Measurements from ENCODE around the gene IL4R.

Gene IL4R

DNA sequence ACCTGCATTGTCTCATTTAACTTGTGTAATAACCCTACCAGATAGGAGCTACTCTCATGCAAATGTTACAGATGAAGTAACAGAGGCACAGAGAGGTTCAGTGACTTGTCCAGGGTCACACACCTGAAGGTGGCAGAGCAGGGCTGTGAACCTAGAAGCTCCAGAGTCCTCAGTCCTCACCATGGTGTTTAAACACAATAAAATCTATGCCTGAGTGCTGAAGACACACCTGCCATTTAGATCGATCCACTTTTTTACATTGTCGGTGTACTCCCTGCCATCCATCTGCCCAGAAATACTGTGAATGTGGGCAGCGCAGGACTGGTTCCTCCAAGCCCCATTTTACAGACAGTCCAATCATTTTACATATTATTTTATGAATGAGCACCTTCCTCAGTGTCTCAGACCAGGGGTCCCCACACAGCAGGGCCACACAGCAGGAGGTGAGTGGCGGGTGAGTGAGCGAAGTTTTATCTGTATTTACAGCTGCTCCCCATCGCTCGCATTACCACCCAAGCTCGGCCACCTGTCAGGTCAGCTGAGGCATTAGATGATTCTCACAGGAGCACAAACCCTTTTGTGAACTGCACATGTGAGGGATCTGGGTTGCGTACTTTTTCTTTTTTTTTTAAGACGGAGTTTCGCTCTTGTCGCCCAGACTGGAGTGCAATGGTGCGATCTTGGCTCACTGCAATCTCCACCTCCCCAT is 5.6 kb downstream of the IL4R start:
- H3K4me2 ChIP-seq (ENCODE audit: low read length): no peak overlapping the region
- DNase-seq: no peak
- no peak overlapping the region for H4K8ac ChIP-seq (ENCODE audit: low read depth, low read length)
- H4K12ac ChIP-seq (ENCODE audit: low read depth, low read length): no peak overlapping the region
- no peak overlapping the region for H3K23ac ChIP-seq (ENCODE audit: low read length)
- H3K9me3 ChIP-seq (ENCODE audit: insufficient read depth, low read depth, low read length): peaks cover 2% of the 10 kb centered on the region
- H3K79me2 ChIP-seq (ENCODE audit: control insufficient read depth, insufficient read depth, low read length, poor library complexity): no peaks in the 10 kb centered on the region
- no peak overlapping the region for H3K27ac ChIP-seq (ENCODE audit: low read depth, low read length)
- H2BK5ac ChIP-seq (ENCODE audit: low read depth, low read length, poor library complexity): no peak overlapping the region
- H2BK12ac ChIP-seq (ENCODE audit: low read length): no peak overlapping the region
- no peak overlapping the region for H2AK5ac ChIP-seq (ENCODE audit: low read length)
- no peak overlapping the region for H3K9ac ChIP-seq (ENCODE audit: low read length)
- H3K27me3 ChIP-seq (ENCODE audit: insufficient read depth, low read length): no peaks in the 10 kb centered on the region
- peaks cover 24 to 30% of the 10 kb centered on the region in 2 experiments for H3K4me1 ChIP-seq (ENCODE audit: control insufficient read depth in 1 of 2, insufficient read depth in 2 of 2, low read length in 2 of 2)
- no peak overlapping the region for H3K4me3 ChIP-seq (ENCODE audit: low read depth, low read length)
- no CpG with 5 or more reads among the region's 13 CpGs for WGBS (ENCODE audit: extremely low coverage, insufficient coverage, insufficient read length)
- H4K91ac ChIP-seq (ENCODE audit: low read depth, low read length): no peak overlapping the region
- H3K79me1 ChIP-seq (ENCODE audit: low read length): peaks cover 10% of the 10 kb centered on the region
- H3K36me3 ChIP-seq (ENCODE audit: control insufficient read depth in 1 of 2, insufficient read depth in 2 of 2, low read length in 2 of 2): no peaks in the 10 kb centered on the region
- no peak overlapping the region for H3K4ac ChIP-seq (ENCODE audit: low read depth, low read length)
- no peak overlapping the region for H2BK120ac ChIP-seq (ENCODE audit: insufficient read depth, low read length, poor library complexity)
- H3K18ac ChIP-seq (ENCODE audit: low read length): no peak overlapping the region
- H3K14ac ChIP-seq (ENCODE audit: low read length): no peak overlapping the region
- no peak overlapping the region for H2AFZ ChIP-seq (ENCODE audit: insufficient read depth, low read length, poor library complexity)

DNA sequence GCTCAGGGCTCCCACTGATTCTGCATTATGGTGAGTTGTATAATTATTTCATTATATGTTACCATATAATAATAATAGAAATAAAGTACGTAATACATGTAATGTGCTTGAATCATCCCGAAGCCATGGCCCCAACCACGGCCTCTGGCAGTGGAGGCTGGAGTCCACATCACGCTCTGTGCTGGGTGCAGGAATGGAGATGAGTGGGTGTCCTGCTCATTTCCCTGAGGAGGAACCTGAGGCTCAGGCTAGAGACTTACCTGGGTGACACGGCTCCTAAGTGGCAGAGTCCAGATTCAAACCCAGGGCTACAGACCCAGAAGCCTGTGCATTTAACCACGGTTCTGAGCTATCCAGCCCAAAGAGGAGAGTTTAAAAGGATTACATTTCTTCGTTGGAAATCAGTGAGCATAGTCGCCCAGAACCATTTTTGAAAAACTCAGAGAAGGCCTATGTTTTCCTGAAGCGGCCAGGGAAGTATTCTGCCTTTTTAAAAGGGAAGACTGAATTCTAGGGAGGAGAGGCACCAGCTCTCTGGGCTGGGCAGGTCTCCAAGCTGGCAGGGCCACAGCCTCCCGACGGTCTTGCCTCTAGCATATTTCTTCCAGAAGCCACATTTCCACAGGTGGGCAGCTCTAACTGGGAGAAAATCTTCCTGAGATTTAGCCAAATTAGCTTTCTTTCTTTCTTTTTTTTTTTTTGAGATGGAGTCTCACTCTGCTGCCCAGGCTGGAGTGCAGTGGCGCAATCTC is 6.7 kb downstream of the IL4R start:
- H3K14ac ChIP-seq (ENCODE audit: low read length): no peak overlapping the region
- H4K12ac ChIP-seq (ENCODE audit: low read depth, low read length): no peak overlapping the region
- DNase-seq: no peak
- H3K36me3 ChIP-seq (ENCODE audit: control insufficient read depth in 1 of 2, insufficient read depth in 2 of 2, low read length in 2 of 2): no peaks in the 10 kb centered on the region
- H3K18ac ChIP-seq (ENCODE audit: low read length): no peak overlapping the region
- H2AFZ ChIP-seq (ENCODE audit: insufficient read depth, low read length, poor library complexity): no peak overlapping the region
- H2BK120ac ChIP-seq (ENCODE audit: insufficient read depth, low read length, poor library complexity): no peak overlapping the region
- no peak overlapping the region for H3K27ac ChIP-seq (ENCODE audit: low read depth, low read length)
- peaks cover 24 to 28% of the 10 kb centered on the region in 2 experiments for H3K4me1 ChIP-seq (ENCODE audit: control insufficient read depth in 1 of 2, insufficient read depth in 2 of 2, low read length in 2 of 2)
- H3K4me3 ChIP-seq (ENCODE audit: low read depth, low read length): no peak overlapping the region
- no peak overlapping the region for H2BK5ac ChIP-seq (ENCODE audit: low read depth, low read length, poor library complexity)
- H3K4me2 ChIP-seq (ENCODE audit: low read length): no peak overlapping the region
- H2AK5ac ChIP-seq (ENCODE audit: low read length): no peak overlapping the region
- no peaks in the 10 kb centered on the region for H3K27me3 ChIP-seq (ENCODE audit: insufficient read depth, low read length)
- H3K79me1 ChIP-seq (ENCODE audit: low read length): peaks cover 14% of the 10 kb centered on the region
- no peak overlapping the region for H4K8ac ChIP-seq (ENCODE audit: low read depth, low read length)
- no peak overlapping the region for H3K9ac ChIP-seq (ENCODE audit: low read length)
- H2BK12ac ChIP-seq (ENCODE audit: low read length): no peak overlapping the region
- no CpG with 5 or more reads among the region's 12 CpGs for WGBS (ENCODE audit: extremely low coverage, insufficient coverage, insufficient read length)
- no peak overlapping the region for H3K23ac ChIP-seq (ENCODE audit: low read length)
- no peak overlapping the region for H3K4ac ChIP-seq (ENCODE audit: low read depth, low read length)
- H3K9me3 ChIP-seq (ENCODE audit: insufficient read depth, low read depth, low read length): peaks cover 2% of the 10 kb centered on the region
- peaks cover 2% of the 10 kb centered on the region for H3K79me2 ChIP-seq (ENCODE audit: control insufficient read depth, insufficient read depth, low read length, poor library complexity)
- H4K91ac ChIP-seq (ENCODE audit: low read depth, low read length): no peak overlapping the region

DNA sequence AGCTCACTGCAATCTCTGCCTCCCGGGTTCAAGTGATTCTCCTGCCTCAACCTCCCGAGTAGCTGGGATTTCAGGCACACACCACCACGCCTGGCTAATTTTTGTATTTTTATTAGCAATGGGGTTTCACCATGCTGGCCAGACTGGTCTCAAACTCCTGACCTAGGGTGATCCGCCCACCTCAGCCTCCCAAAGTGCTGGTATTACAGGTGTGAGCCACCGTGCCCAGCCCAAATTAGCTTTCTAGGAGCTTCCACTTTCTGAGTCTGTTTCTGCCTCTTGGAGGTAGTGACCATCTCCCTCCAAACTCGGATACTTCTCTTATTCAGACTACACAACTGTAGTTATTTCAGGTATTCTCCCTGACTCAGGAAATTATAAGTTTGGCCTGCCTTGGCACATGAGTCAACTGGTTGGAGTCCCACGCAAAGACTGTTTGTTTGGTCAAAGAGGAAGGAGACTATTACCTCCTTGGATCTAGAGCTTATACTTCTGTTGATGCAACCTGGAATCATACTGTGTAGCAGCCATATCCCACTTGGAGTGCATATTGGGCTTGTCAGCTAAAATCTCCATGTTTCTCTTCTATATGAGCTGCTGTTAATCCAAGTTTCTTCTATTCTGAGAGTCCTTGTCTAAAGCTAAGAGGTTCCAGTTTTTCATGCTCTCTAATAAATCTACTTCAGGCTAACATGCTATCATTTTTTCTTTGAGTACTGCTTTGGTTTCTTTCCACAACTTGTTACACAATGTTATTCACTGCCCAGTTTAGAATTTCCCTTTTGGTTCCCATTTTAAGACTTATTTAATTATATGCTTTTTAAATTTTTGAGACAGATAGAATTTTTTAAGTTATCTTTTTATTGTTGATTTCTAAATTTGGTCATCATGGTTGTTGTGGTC is 7.5 kb downstream of the IL4R start:
- Histone ChIP-seq H3K9ac (ENCODE audit: low read length) (no peak overlapping the region), H3K79me2 (ENCODE audit: control insufficient read depth, insufficient read depth, low read length, poor library complexity) (peaks cover 5% of the 10 kb centered on the region), H2BK12ac (ENCODE audit: low read length) (no peak overlapping the region), H4K8ac (ENCODE audit: low read depth, low read length) (no peak overlapping the region), H3K4me2 (ENCODE audit: low read length) (no peak overlapping the region), H2BK5ac (ENCODE audit: low read depth, low read length, poor library complexity) (no peak overlapping the region), H3K23ac (ENCODE audit: low read length) (no peak overlapping the region), H3K36me3 (ENCODE audit: control insufficient read depth in 1 of 2, insufficient read depth in 2 of 2, low read length in 2 of 2) (no peaks in the 10 kb centered on the region), H4K91ac (ENCODE audit: low read depth, low read length) (no peak overlapping the region), H3K79me1 (ENCODE audit: low read length) (peaks cover 18% of the 10 kb centered on the region), H4K12ac (ENCODE audit: low read depth, low read length) (no peak overlapping the region), H3K9me3 (ENCODE audit: insufficient read depth, low read depth, low read length) (peaks cover 2% of the 10 kb centered on the region), H3K4me1 (ENCODE audit: control insufficient read depth in 1 of 2, insufficient read depth in 2 of 2, low read length in 2 of 2) (peaks cover 27 to 32% of the 10 kb centered on the region in 2 experiments), H3K4ac (ENCODE audit: low read depth, low read length) (no peak overlapping the region), H3K4me3 (ENCODE audit: low read depth, low read length) (no peak overlapping the region), H3K14ac (ENCODE audit: low read length) (no peak overlapping the region), H2AFZ (ENCODE audit: insufficient read depth, low read length, poor library complexity) (no peak overlapping the region), H3K27ac (ENCODE audit: low read depth, low read length) (no peak overlapping the region), H3K18ac (ENCODE audit: low read length) (no peak overlapping the region), H2AK5ac (ENCODE audit: low read length) (no peak overlapping the region), H2BK120ac (ENCODE audit: insufficient read depth, low read length, poor library complexity) (no peak overlapping the region), H3K27me3 (ENCODE audit: insufficient read depth, low read length) (no peaks in the 10 kb centered on the region)
- no CpG with 5 or more reads among the region's 7 CpGs for WGBS (ENCODE audit: extremely low coverage, insufficient coverage, insufficient read length)
- DNase-seq: peak; percentile 67 to 84

Measured in trophoblast cell (in vitro differentiated cells and primary cell).